Body of pancreas (tissue), 4 donors: Measurements from ENCODE around the gene HTR1D. TPM values are rescaled to one million over a fixed set of nuclear protein-coding genes. Genes with fewer than 3 reads are reported as not detected.

Experiments used
- ATAC-seq: fragments of 150-250 bp; one replicate; pipeline ENCODE4 v1.9.1; 2016
- DNase-seq, 4 donors: peaks; one replicate each; pipeline ENCODE4 v3.0.0-alpha.2; 2019
- H3K27ac ChIP-seq, 4 donors: fragments of 200-600 bp; sonication (generic); 1 replicate in 3 of 4; 2 replicates in 1 of 4; pipeline versions ENCODE4 v1.5.1 to v1.6.1; 2016 to 2019; ENCODE audit warnings: mild to moderate bottlenecking in 1 of 4, mixed read lengths in 1 of 4, moderate library complexity in 1 of 4
- H3K27me3 ChIP-seq, 2 donors: fragments of 200-600 bp; sonication (generic); one replicate each; pipeline ENCODE4 v1.6.0; 2016; ENCODE audit warnings: mild to moderate bottlenecking in 1 of 2
- H3K36me3 ChIP-seq, 2 donors: fragments of 200-600 bp; sonication (generic); replicated peaks in 1 of 2; 2 replicates each; pipeline ENCODE4 v1.5.1; 2016; ENCODE audit warnings: low read depth in 2 of 2; ENCODE audit not compliant: insufficient read depth in 1 of 2
- H3K4me1 ChIP-seq: fragments of 200-600 bp; sonication (generic); one replicate; pipeline ENCODE4 v1.6.0; 2016
- H3K4me3 ChIP-seq, 2 donors: fragments of 200-600 bp; sonication (generic); 1 replicate in 1 of 2; 2 replicates in 1 of 2; pipeline ENCODE4 v1.5.1; 2016 to 2019
- H3K9me3 ChIP-seq, 3 donors: fragments of 200-600 bp; sonication (generic); 1 replicate in 2 of 3; 2 replicates in 1 of 3; pipeline ENCODE4 v1.5.1; 2016
- CTCF ChIP-seq, 7 experiments: fragments of 450-650 bp in 4 of 7; fragments of 200-600 bp in 3 of 7; sonication (generic) in 3 of 7; IDR thresholded peaks; one replicate each; pipeline ENCODE4 v1.5.1; 2016 to 2019; ENCODE audit warnings: antibody characterized with exemption in 7 of 7
- POLR2A ChIP-seq, 3 donors: fragments of 450-650 bp; IDR thresholded peaks; one replicate each; pipeline ENCODE4 v1.6.1; 2016; ENCODE audit warnings: antibody characterized with exemption in 3 of 3, mild to moderate bottlenecking in 2 of 3
- WGBS, 2 donors: methylation state at CpG; one replicate each; pipeline ENCODE4 v1.1.5; 2017; 5-methylcytosine and 5-hydroxymethylcytosine counted together
- intact Hi-C: fragments of 100-400 bp; cut with DNase I; formaldehyde crosslinking; loops from one replicate; pipeline ENCODE4 v1.15.1; 2023
- total RNA-seq, 2 donors: library from RNA; depleted of rRNA; stranded (reverse); fragments of >200 nt; gene quantifications; one replicate each; pipeline ENCODE4 v1.1.0, GENCODE V29; 2016

Gene HTR1D
- total RNA-seq, 2 donors from 2014 or later = not detected

GRCh38 chr1:23221107-23221506 lies 3.8 kb upstream of the HTR1D start:
- intact Hi-C loops = no loop called here
- DNase-seq (no peak), ATAC-seq (no peak)
- no peak overlapping the region for H3K4me3 ChIP-seq
- H3K27ac ChIP-seq = no peak overlapping the region
- 58 to 60% methylated on average over 2 of the region's 2 CpGs for WGBS, 2 donors
- H3K9me3 ChIP-seq = no peaks in the 10 kb centered on the region
- H3K4me1 ChIP-seq = peaks cover 15% of the 10 kb centered on the region
- no peak for TF ChIP-seq CTCF (IDR thresholded peaks at IDR 0.05)
- H3K36me3 ChIP-seq = no peaks in the 10 kb centered on the region
- H3K27me3 ChIP-seq = peaks cover 0 to 17% of the 10 kb centered on the region in 2 donors

DNA sequence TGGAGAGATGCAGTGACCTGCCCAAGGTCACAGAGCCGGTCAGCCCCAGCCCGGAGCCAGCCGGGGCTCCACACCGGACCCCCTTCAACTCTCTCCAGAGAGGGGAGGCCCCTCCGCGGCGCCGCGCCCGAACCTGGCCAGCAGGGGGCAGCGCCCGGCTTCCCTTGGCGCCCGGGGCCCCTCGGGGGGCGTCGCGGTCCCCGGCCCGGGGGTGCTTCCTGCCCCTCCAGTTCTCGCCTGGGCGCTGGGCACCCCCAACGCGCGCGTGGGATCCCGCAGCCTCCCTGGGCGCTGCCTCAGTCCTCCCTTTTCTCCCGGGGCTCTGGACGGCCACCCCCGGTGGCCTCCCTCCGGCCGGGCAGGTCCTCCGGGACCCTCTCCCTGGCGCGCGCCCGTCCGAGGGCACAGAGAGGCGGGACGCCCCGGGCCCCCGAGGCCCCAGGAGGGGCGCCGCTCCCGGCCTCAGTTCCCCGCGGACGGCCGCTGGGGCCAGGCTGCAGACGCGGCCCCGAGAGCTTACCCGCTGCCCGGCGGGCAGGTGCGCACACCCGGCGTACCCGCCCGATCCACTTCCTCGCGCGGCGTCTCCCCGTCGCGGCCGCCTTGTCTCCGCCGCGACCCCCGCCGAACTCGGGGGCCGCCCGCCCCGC lies 406 bp downstream of the HTR1D start:
- WGBS, 2 donors = 0 to 1% methylated on average over 4 to 66 of the region's 78 CpGs
- peak overlapping the region in 1 of 2 donors; percentile 15 for H3K4me3 ChIP-seq
- ATAC-seq (peak; percentile 51), DNase-seq (peak in 1 of 4 donors; percentile 34)
- no peak overlapping the region for H3K27ac ChIP-seq
- no peak for TF ChIP-seq POLR2A (IDR thresholded peaks at IDR 0.05)
- peak; percentile 22 to 69 (median 52) for TF ChIP-seq CTCF (IDR thresholded peaks at IDR 0.05)
- H3K27me3 ChIP-seq = peaks cover 0 to 26% of the 10 kb centered on the region in 2 donors
- intact Hi-C loops = no loop called here
- H3K9me3 ChIP-seq = no peaks in the 10 kb centered on the region
- H3K36me3 ChIP-seq = no peaks in the 10 kb centered on the region
- H3K4me1 ChIP-seq = peaks cover 15% of the 10 kb centered on the region

GRCh38 chr1:23215751-23216449 lies 1.4 kb downstream of the HTR1D start:
- ATAC-seq (no peak), DNase-seq (no peak)
- Histone ChIP-seq H3K4me3 (no peak overlapping the region), H3K27me3 (peaks cover 0 to 26% of the 10 kb centered on the region in 2 donors), H3K27ac (no peak overlapping the region), H3K4me1 (peaks cover 15% of the 10 kb centered on the region), H3K36me3 (no peaks in the 10 kb centered on the region), H3K9me3 (no peaks in the 10 kb centered on the region)
- TF ChIP-seq POLR2A (IDR thresholded peaks at IDR 0.05) (no peak), CTCF (IDR thresholded peaks at IDR 0.05) (no peak)
- WGBS, 2 donors = 57 to 83% methylated on average over 2 to 3 of the region's 3 CpGs
- intact Hi-C loops = no loop called here

GRCh38 chr1:23215291-23215690 lies 2.0 kb downstream of the HTR1D start:
- DNase-seq (no peak), ATAC-seq (no peak)
- Histone ChIP-seq H3K4me3 (no peak overlapping the region), H3K36me3 (no peaks in the 10 kb centered on the region), H3K9me3 (no peaks in the 10 kb centered on the region), H3K27ac (no peak overlapping the region), H3K4me1 (peaks cover 15% of the 10 kb centered on the region), H3K27me3 (peaks cover 0 to 26% of the 10 kb centered on the region in 2 donors)
- WGBS, 2 donors = 82 to 83% methylated on average over 3 of the region's 3 CpGs
- TF ChIP-seq CTCF (IDR thresholded peaks at IDR 0.05) = no peak
- TF ChIP-seq POLR2A (IDR thresholded peaks at IDR 0.05) = no peak
- intact Hi-C loops = no loop called here
